ENCODE results near the gene OTUD7B. TPM values are rescaled to one million over a fixed set of nuclear protein-coding genes. Genes with fewer than 3 reads are reported as not detected.

The OTUD7B gene
- total RNA-seq, result 6.5 and 9.5 TPM in 2 replicates

DNA sequence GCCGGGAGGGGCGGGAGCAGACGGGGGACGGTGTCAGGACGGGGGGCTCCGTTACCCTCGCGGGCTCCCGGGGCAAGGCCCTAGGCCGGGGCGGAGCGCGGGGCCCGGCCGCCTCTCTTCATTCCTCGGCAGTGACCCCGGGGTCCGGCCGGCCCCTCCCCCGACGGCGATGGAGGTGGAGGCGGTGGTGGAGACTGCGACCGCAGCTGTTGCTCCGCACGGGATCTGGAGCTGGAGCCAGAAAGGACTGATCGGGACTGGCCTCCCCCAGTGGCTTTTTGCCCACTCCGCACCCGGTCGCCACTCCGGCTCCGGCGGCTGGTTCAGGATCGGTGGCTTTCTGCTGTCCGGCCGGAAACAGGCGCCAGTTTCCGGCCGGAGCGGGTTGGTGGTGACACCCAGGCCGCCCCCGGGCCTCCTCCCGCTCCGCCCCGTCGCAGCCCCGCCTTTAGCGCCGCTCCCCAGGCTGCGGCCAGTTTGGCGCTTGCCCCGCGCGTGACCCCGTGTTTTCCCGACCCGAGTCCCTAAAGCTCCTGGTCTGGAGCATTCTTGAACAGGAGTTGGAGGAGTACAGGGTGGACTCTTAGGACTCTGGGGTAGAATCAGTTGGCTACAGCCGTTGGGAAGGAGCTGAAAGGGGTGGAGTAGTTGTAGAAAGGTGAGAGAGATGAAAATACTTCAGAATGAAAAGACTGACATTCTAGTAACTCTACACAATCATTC is at the start of gene OTUD7B:
Gene OTUD7B, minus strand, starts transcription at position 334 of the 723 bp plus-strand sequence. CDS start 33,216 bp downstream, outside the sequence.

DNA sequence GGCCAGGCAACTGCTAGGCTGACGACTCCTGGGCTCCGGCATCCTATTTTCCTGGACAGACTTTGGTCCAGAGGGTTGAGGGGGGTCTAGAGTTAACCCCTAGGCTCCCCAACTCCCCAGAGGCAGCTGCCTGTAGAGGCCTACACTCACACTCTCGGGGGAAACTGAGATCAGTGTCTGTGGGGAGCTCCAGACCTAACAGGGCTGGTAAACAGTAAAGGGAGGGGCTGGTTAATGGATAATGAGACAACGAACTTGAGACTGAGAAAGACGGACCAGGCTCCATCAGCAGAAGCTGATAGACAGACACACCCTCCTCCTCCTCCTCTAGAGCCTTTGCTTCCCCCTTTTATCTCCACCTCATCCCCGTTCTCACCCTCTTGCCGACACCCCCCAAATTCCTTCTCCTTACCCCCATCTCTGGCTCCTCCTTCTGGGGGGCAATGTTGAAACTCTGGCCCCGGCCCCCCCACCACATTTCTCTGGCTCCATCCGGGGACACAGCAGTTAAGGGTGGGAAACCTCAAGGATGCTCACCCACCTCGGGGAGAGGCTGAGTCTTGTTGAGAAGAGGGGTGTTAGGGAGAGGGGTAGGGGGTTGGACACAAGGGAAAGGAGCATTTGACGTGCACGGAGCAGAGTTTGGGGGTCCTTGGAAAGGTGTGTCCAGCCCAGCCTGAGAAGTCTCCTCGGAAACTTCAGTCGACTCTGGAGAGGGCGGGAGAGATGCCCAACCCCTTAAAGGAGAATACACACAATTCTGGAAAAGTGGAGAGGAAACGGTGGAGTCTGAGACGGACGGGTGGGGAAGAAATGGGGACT is 74.1 kb downstream of the OTUD7B start, which contains the start of gene MTMR11:
Gene MTMR11, minus strand, starts transcription at position 710 of the 822 bp plus-strand sequence. Its CDS starts 232 bp downstream, at position 478.

DNA sequence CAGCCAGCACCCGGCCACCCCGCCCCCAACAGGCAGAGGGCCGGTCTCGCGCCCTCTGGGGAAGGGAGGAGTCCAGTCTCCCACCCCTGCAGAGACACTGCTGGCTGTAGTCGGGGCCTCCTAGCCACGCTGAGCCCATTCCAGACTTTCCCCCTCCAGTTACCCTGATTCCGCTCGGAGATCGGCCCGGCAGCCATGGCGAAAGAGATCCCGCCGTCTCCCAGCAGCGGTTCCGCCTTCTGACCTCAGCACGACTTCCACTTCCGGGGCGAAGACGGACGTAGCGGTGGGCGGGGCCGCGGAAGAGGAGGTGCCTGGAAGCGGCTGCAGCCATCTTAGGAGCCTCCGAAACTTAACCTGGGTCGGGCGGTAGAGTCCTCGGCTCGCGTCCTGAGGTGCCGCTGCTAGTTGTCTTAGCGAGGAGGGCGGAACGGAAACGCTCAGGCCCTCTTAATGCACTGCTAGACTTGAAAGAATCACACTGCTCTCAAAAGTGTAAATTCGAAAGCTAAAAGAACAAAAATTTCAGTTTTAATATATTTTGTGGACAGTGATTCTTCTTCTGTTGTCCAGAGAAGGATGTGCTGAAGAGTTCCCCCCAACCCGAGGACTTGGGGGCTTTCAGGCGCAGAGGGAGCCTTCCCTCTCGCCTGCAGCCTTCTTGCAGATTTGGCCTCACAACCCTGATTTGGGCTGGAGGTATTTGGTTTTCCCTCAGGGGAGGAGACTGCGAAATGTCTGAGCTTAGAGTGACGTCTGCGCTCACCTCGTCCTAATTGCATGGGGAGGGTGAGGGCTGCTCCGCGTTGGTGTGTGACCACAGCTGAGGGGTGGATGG is 82.7 kb downstream of the OTUD7B start, which contains the start of gene SF3B4:
Gene SF3B4, minus strand, starts transcription at position 241 of the 838 bp plus-strand sequence. Its CDS starts 44 bp downstream, at position 197.

DNA sequence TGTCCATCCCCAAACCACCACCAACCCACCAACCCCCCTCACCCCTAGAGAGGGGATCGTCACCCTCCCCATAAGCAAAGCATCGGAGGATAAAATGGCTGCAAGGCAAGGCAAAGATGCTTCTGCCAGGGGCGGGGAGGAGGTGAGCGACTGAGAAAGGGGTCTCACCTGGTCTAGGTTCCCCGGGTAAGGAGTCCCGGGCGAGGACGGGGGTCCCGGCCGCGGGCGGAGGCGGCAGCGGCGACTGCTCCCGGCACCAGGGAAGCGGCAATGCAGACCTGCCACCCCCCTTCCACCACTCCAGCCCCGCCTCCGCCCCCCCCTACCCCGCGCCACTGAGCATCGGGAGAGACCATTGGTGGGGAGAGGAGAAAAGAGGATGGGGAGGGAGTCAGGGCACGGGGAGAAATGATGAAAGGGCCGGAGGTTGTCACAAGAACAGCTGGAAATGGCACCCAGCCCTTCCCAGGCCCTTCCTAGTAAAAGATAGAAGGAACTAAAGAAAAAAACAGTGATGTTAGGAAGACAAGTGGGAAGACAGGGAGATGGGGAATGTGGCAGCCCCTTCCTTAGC is 92.9 kb downstream of the OTUD7B start, which contains the start of gene SV2A:
Gene SV2A, minus strand, starts transcription at position 274 of the 574 bp plus-strand sequence. CDS start 4,004 bp downstream, outside the sequence.

DNA sequence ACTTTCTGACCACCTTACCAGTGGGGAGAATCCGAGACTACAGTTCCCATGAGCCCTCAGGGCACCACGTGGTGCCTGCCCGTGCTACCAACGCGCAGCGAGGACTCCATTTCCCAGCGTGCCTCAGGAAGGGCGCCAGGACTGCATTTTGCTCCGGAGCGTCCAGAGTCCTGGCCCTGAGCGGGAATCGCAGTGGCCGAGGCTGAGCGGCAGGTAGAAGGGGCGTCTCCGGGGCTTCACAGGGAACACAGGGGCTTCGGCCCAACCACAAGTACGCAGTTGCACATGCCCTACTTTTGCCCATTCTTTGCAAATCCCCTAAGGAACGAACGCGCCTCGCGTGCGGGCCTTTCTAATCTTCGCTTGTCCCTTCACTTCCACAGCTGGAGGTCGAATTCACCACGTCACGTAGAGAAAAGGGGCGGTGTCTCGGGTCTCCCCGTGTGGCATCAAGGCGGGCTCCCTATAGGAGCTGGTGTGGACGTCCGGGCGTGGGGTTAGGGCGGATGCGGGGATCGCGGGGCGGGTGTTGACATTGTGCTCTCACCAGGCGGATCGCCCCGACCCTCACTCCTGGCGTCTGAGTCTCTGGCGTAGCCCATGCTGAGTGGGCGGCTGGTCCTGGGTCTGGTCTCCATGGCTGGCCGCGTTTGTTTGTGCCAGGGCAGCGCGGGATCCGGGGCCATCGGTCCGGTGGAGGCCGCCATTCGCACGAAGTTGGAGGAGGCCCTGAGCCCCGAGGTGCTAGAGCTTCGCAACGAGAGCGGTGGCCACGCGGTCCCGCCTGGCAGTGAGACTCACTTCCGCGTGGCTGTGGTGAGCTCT is 110.9 kb downstream of the OTUD7B start, which contains the start of gene BOLA1:
Gene BOLA1, plus strand, starts transcription at position 109 of the 825 bp plus-strand sequence. Its CDS starts 492 bp downstream, at position 601.

Other genes with a start within 250 kb of the OTUD7B start
- gene FCGR1A, start 228.0 kb downstream of the OTUD7B start, total RNA-seq, result not detected in 2 replicates
- gene BOLA1, start 111.2 kb downstream of the OTUD7B start, total RNA-seq, result 24.9 and 29.4 TPM in 2 replicates
- 3.4 and 4.5 TPM in 2 replicates for gene SV2A, start 92.9 kb downstream of the OTUD7B start, total RNA-seq
- gene SF3B4, start 82.9 kb downstream of the OTUD7B start, total RNA-seq, result 10.6 and 15.6 TPM in 2 replicates
- gene MTMR11, start 73.8 kb downstream of the OTUD7B start, total RNA-seq, result 9.3 and 10.2 TPM in 2 replicates
- gene VPS45, start 57.0 kb upstream of the OTUD7B start, total RNA-seq, result 18.4 and 23.1 TPM in 2 replicates
- 7.2 and 8.0 TPM in 2 replicates for gene PLEKHO1, start 139.2 kb upstream of the OTUD7B start, total RNA-seq
- gene ANP32E, start 225.4 kb upstream of the OTUD7B start, total RNA-seq, result 28.2 and 28.7 TPM in 2 replicates
- gene CA14, start 247.0 kb upstream of the OTUD7B start, total RNA-seq, result 0.14 TPM in 1 of 2 replicates, not detected in the other